Upper lobe of left lung (tissue), 4 donors: Measurements from ENCODE around the gene BSPRY.
"Not testable (repeated sequence)": the region's sequence is repeated elsewhere in the genome, so short reads cannot be mapped to it uniquely, and the experiment has no call there.

Experiments used
- CTCF ChIP-seq, 6 experiments: fragments of 450-650 bp in 4 of 6; fragments of 200-600 bp in 2 of 6; sonication (generic) in 2 of 6; IDR thresholded peaks; one replicate each; pipeline ENCODE4 v1.5.1; 2016 to 2019; ENCODE audit warnings: antibody characterized with exemption in 6 of 6
- POLR2A ChIP-seq, 4 donors: fragments of 450-650 bp; IDR thresholded peaks; one replicate each; pipeline ENCODE4 v1.5.1; 2016 to 2017; ENCODE audit warnings: antibody characterized with exemption in 4 of 4, mild to moderate bottlenecking in 2 of 4

GRCh38 chr9:113365652-113366051 is 16.3 kb downstream of the BSPRY start:
- TF ChIP-seq CTCF, POLR2A (IDR thresholded peaks at IDR 0.05): not testable (repeated sequence)
